DND-41 (cell line): Measurements from ENCODE around the gene DCUN1D3.

Experiments used
- ATAC-seq: fragments of 200-7000 bp; cut with Tn5 transposase; 3 replicates; pipeline ENCODE4 v1.9.1; 2021; ENCODE audit warnings: low read depth; ENCODE audit not compliant: insufficient read depth
- DNase-seq: peaks from one replicate; pipeline ENCODE4 v3.0.0-alpha.2; 2020
- H2AFZ ChIP-seq: 2 replicates; pipeline ENCODE4 v1.6.0; 2012; ENCODE audit warnings: low read depth, low read length
- H3K27ac ChIP-seq: 2 replicates; pipeline ENCODE4 v1.5.1; 2012; ENCODE audit warnings: low read length, inconsistent platforms
- H3K27me3 ChIP-seq: fragments of 200-600 bp; sonication (generic); 2 replicates; pipeline ENCODE4 v1.6.0; 2012; ENCODE audit warnings: low read length, mild to moderate bottlenecking, inconsistent platforms; ENCODE audit not compliant: insufficient read depth, poor library complexity
- H3K36me3 ChIP-seq: 2 replicates; pipeline ENCODE4 v1.5.1; 2012; ENCODE audit warnings: low read length, inconsistent platforms; ENCODE audit not compliant: insufficient read depth
- H3K4me1 ChIP-seq: 2 replicates; pipeline ENCODE4 v1.5.1; 2012; ENCODE audit warnings: mild to moderate bottlenecking, low read length; ENCODE audit not compliant: insufficient read depth
- H3K4me2 ChIP-seq: 2 replicates; pipeline ENCODE4 v1.6.0; 2012; ENCODE audit warnings: mild to moderate bottlenecking, moderate library complexity, low read length, inconsistent platforms; ENCODE audit not compliant: insufficient read depth
- H3K4me3 ChIP-seq, 2 experiments: fragments of 200-600 bp in 1 of 2; shearing (Covaris generic) in 1 of 2; 2 replicates each; pipeline ENCODE4 v1.5.1; 2012 to 2016; ENCODE audit warnings: inconsistent platforms in 2 of 2, low read length in 2 of 2, mild to moderate bottlenecking in 2 of 2, low read depth in 1 of 2, moderate library complexity in 1 of 2
- H3K79me2 ChIP-seq: 2 replicates; pipeline ENCODE4 v1.6.0; 2012; ENCODE audit warnings: low read length, inconsistent platforms; ENCODE audit not compliant: insufficient read depth
- H3K9ac ChIP-seq: 2 replicates; pipeline ENCODE4 v1.6.0; 2012; ENCODE audit warnings: low read depth, mild to moderate bottlenecking, inconsistent platforms, low read length, moderate library complexity
- H3K9me3 ChIP-seq: 2 replicates; pipeline ENCODE4 v1.5.1; 2012; ENCODE audit warnings: low read length, moderate library complexity, mild to moderate bottlenecking, inconsistent platforms; ENCODE audit not compliant: insufficient read depth, severe bottlenecking
- H4K20me1 ChIP-seq: 2 replicates; pipeline ENCODE4 v1.6.0; 2012; ENCODE audit warnings: low read length; ENCODE audit not compliant: insufficient read depth
- EZH2 ChIP-seq: IDR thresholded peaks from 3 replicates; pipeline ENCODE4 v1.6.1; 2012; ENCODE audit warnings: borderline replicate concordance, low read depth, mild to moderate bottlenecking, moderate library complexity, low read length, inconsistent platforms; ENCODE audit not compliant: severe bottlenecking
- TF ChIP-seq, protein P1 (sequence below): IDR thresholded peaks from 2 replicates; pipeline ENCODE4 v1.5.1; 2012; ENCODE audit warnings: borderline replicate concordance, low read length, moderate library complexity, mild to moderate bottlenecking; ENCODE audit not compliant: poor library complexity, severe bottlenecking; ENCODE audit errors: extremely low read depth

DCUN1D3 gene

DNA sequence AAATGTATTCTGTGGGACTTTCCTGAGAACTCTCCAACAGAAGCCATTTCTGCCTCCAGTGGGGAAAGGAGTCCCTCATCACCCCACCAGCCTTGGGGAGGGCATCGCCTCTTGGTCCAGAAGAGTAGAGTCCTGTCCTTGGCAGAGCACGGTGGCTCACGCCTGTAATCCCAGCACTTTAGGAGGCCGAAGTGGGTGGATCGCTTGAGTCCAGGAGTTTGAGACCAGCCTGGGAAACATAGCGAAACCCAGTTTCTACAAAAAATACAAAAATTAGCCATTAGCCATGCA, 41.4 kb upstream of the DCUN1D3 start:
- H3K27ac ChIP-seq = no peak overlapping the region
- H3K9me3 ChIP-seq = no peaks in the 10 kb centered on the region
- H3K4me2 ChIP-seq = no peak overlapping the region
- H3K36me3 ChIP-seq = no peaks in the 10 kb centered on the region
- DNase-seq (no peak), ATAC-seq (no peak)
- no peak overlapping the region for H2AFZ ChIP-seq
- no peak overlapping the region for H3K9ac ChIP-seq
- no peak overlapping the region for H3K4me3 ChIP-seq
- TF ChIP-seq, protein P1, sequence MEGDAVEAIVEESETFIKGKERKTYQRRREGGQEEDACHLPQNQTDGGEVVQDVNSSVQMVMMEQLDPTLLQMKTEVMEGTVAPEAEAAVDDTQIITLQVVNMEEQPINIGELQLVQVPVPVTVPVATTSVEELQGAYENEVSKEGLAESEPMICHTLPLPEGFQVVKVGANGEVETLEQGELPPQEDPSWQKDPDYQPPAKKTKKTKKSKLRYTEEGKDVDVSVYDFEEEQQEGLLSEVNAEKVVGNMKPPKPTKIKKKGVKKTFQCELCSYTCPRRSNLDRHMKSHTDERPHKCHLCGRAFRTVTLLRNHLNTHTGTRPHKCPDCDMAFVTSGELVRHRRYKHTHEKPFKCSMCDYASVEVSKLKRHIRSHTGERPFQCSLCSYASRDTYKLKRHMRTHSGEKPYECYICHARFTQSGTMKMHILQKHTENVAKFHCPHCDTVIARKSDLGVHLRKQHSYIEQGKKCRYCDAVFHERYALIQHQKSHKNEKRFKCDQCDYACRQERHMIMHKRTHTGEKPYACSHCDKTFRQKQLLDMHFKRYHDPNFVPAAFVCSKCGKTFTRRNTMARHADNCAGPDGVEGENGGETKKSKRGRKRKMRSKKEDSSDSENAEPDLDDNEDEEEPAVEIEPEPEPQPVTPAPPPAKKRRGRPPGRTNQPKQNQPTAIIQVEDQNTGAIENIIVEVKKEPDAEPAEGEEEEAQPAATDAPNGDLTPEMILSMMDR = no peak
- no peak for TF ChIP-seq EZH2
- H3K4me1 ChIP-seq = no peaks in the 10 kb centered on the region
- H3K79me2 ChIP-seq = no peaks in the 10 kb centered on the region
- H4K20me1 ChIP-seq = no peaks in the 10 kb centered on the region
- no peaks in the 10 kb centered on the region for H3K27me3 ChIP-seq

GRCh38 chr16:20940871-20941635, 40.9 kb upstream of the DCUN1D3 start:
- no peaks in the 10 kb centered on the region for H4K20me1 ChIP-seq
- H3K9me3 ChIP-seq = no peaks in the 10 kb centered on the region
- H3K27ac ChIP-seq = no peak overlapping the region
- DNase-seq = no peak
- no peaks in the 10 kb centered on the region for H3K36me3 ChIP-seq
- no peaks in the 10 kb centered on the region for H3K27me3 ChIP-seq
- no peak overlapping the region for H3K9ac ChIP-seq
- no peak overlapping the region for H3K4me2 ChIP-seq
- no peaks in the 10 kb centered on the region for H3K4me1 ChIP-seq
- no peaks in the 10 kb centered on the region for H3K79me2 ChIP-seq
- no peak overlapping the region for H3K4me3 ChIP-seq
- H2AFZ ChIP-seq = no peak overlapping the region
- ATAC-seq = no peak
- TF ChIP-seq, protein P1 = no peak
- TF ChIP-seq EZH2 = no peak

- TF ChIP-seq, protein P1 = no peak
- TF ChIP-seq EZH2 = no peak
- H3K79me2 ChIP-seq = no peaks in the 10 kb centered on the region
- no peaks in the 10 kb centered on the region for H3K9me3 ChIP-seq
- no peak overlapping the region for H3K4me3 ChIP-seq
- H3K27me3 ChIP-seq = no peaks in the 10 kb centered on the region
- H2AFZ ChIP-seq = no peak overlapping the region
- no peak overlapping the region for H3K4me2 ChIP-seq
- H3K9ac ChIP-seq = no peak overlapping the region
- no peaks in the 10 kb centered on the region for H3K36me3 ChIP-seq
- no peak overlapping the region for H3K27ac ChIP-seq
- H3K4me1 ChIP-seq = no peaks in the 10 kb centered on the region
- H4K20me1 ChIP-seq = no peaks in the 10 kb centered on the region
- DNase-seq (no peak), ATAC-seq (no peak)
Observed at GRCh38 chr16:20939611-20940010, 39.5 kb upstream of the DCUN1D3 start.
